Right cardiac atrium (tissue), 5 donors: Measurements from ENCODE around the gene RBM28. TPM values are rescaled to one million over a fixed set of nuclear protein-coding genes. Genes with fewer than 3 reads are reported as not detected.

Experiments
- ATAC-seq, 2 donors: fragments of 200-7000 bp; cut with Tn5 transposase; one replicate each; pipeline versions ENCODE4 v1.8.0 to v1.9.1; 2020; ENCODE audit warnings: moderate library complexity in 2 of 2, mild to moderate bottlenecking in 1 of 2
- DNase-seq, 3 donors: peaks; one replicate each; pipeline ENCODE4 v3.0.0-alpha.2; 2020
- H3K27ac ChIP-seq: one replicate; pipeline ENCODE4 v1.5.1; 2013; ENCODE audit warnings: mild to moderate bottlenecking, low read length, control low read depth, moderate library complexity
- H3K27me3 ChIP-seq: one replicate; pipeline ENCODE4 v1.6.1; 2013; ENCODE audit not compliant: control insufficient read depth, insufficient read depth
- H3K4me1 ChIP-seq: one replicate; pipeline ENCODE4 v1.6.1; 2013; ENCODE audit warnings: low read length; ENCODE audit not compliant: control insufficient read depth, insufficient read depth
- H3K4me3 ChIP-seq: one replicate; pipeline ENCODE4 v1.5.1; 2013; ENCODE audit warnings: low read length, control low read depth
- H3K9me3 ChIP-seq: one replicate; pipeline ENCODE4 v1.6.1; 2013; ENCODE audit warnings: low read length; ENCODE audit not compliant: control insufficient read depth
- WGBS: extraction: QIAGEN DNeasy Blood & Tissue Kit; methylation state at CpG from one replicate; pipeline ENCODE4 v1.1.7; 2013; 5-methylcytosine and 5-hydroxymethylcytosine counted together
- intact Hi-C, 4 donors: fragments of 100-400 bp; cut with DNase I; formaldehyde crosslinking; loops; one replicate each; pipeline versions ENCODE4 v1.11.0 to v1.14.0; 2022 to 2023
- polyA plus RNA-seq: library from polyadenylated mRNA; stranded (reverse); fragments of 200-250 nt; gene quantifications from one replicate; pipeline ENCODE4 v1.2.3, GENCODE V29; 2013
- total RNA-seq, 4 donors: library from RNA; stranded (reverse); fragmentation: NEBNext Ultra II Directional; extraction: Animal tissue kit (Norgen Biotek cat#: 25700); gene quantifications; one replicate each; pipeline ENCODE4 v1.2.1, GENCODE V29; 2021
- donor health status: healthy with polysubstance abuse.
- donor health status: DM: no; HTN: yes; CAD: no.
- donor health status: DM: no; HTN: no; CAD: no.
- donor health status: DM: no; HTN: yes; CAD: no; lungs with severe emphysema.
- donor health status: DM: yes; HTN: yes; CAD: no.

Gene RBM28
- total and polyA plus RNA-seq, 5 donors, result 21.6 to 34.8 (median 30.8) TPM

DNA sequence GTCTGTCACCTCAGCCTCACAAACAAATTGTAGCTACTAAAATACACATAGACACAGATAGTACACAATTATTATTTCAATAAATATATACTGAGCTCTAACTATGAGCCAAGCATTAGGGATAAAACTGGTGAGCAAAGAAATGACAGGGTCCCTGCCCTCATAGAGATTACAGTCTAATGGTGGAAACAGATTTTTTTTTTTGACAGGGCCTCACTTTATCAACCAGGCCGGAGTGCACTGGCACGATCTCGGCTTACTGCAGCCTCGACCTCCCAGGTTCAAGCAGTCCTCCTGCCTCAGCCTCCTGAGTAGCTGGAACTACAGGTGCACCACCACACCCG lies 695 bp upstream of the RBM28 start:
- Histone ChIP-seq H3K4me1 (peaks cover 4% of the 10 kb centered on the region), H3K27ac (no peak overlapping the region), H3K27me3 (no peaks in the 10 kb centered on the region), H3K4me3 (no peak overlapping the region), H3K9me3 (no peaks in the 10 kb centered on the region)
- 95% methylated on average over 5 of the region's 5 CpGs for WGBS
- DNase-seq (no peak), ATAC-seq (no peak)
- intact Hi-C loops, result no loop called here

DNA sequence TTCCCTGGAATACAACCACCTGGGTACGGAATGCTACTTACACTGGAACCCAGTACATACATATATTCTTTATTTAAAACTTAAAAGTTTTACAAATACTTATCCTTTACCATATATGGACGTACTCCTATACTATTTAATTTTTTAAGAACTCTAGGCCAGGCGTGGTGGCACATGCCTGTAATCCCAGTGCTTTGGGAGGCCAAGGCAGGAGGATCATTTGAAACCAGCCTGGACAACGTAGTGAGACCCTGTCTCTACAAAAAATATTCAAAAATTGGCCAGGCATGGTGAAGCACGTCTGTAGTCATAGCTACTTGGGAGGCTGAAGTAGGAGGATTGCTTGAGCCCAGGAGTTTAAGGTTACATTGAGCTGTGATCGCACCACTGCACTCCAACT lies 2.0 kb downstream of the RBM28 start:
- intact Hi-C loops, result no loop called here
- 91% methylated on average over 6 of the region's 6 CpGs for WGBS
- Histone ChIP-seq H3K4me3 (no peak overlapping the region), H3K27me3 (no peaks in the 10 kb centered on the region), H3K4me1 (peaks cover 4% of the 10 kb centered on the region), H3K27ac (no peak overlapping the region), H3K9me3 (no peaks in the 10 kb centered on the region)
- DNase-seq (no peak), ATAC-seq (no peak)

DNA sequence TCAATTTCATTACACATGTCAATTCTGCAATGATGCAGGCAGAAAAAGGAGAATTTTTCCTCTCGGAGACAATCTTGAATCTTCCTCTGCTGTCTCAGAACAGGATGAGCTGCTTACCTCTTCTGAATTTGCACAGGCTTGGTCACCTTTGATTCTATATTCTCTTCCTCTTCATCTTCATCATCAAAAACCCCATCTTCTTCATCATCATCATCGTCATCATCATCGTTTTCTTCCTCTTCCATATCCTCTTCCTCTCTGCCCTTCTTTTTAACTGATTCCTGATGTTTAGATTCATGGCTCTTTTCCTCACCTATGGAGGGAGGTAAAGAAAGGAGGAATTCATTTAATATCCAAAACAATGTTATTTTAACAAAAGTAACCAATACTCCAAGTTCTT lies 8.0 kb downstream of the RBM28 start:
- Histone ChIP-seq H3K9me3 (no peaks in the 10 kb centered on the region), H3K4me1 (no peaks in the 10 kb centered on the region), H3K27ac (no peak overlapping the region), H3K4me3 (no peak overlapping the region), H3K27me3 (no peaks in the 10 kb centered on the region)
- WGBS, result 89% methylated on average over 3 of the region's 3 CpGs
- DNase-seq (no peak), ATAC-seq (no peak)
- intact Hi-C loops, result no loop called here

DNA sequence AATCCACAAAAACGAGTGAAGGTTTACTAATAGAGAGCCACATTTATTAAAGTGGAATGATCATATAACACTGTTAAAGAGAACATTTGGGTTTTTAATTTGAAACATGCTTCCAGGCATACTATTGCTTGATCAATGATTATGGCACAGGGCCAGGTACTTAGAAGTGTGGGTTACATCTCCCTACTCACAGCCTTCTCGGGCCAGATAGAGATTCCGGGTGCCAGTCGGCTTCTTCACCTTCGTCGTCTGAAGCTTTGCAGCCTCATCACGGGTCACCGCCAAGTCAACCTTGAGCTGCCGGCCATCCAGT lies 19.4 kb downstream of the RBM28 start:
- peak overlapping the region; percentile 82 for H3K27ac ChIP-seq
- H3K9me3 ChIP-seq, result no peaks in the 10 kb centered on the region
- no peak for DNase-seq
- WGBS, result 89% methylated on average over 9 of the region's 9 CpGs
- H3K4me3 ChIP-seq, result no peak overlapping the region
- no peak for ATAC-seq
- H3K4me1 ChIP-seq, result peaks cover 4% of the 10 kb centered on the region
- intact Hi-C loops, result no loop called here
- no peaks in the 10 kb centered on the region for H3K27me3 ChIP-seq

DNA sequence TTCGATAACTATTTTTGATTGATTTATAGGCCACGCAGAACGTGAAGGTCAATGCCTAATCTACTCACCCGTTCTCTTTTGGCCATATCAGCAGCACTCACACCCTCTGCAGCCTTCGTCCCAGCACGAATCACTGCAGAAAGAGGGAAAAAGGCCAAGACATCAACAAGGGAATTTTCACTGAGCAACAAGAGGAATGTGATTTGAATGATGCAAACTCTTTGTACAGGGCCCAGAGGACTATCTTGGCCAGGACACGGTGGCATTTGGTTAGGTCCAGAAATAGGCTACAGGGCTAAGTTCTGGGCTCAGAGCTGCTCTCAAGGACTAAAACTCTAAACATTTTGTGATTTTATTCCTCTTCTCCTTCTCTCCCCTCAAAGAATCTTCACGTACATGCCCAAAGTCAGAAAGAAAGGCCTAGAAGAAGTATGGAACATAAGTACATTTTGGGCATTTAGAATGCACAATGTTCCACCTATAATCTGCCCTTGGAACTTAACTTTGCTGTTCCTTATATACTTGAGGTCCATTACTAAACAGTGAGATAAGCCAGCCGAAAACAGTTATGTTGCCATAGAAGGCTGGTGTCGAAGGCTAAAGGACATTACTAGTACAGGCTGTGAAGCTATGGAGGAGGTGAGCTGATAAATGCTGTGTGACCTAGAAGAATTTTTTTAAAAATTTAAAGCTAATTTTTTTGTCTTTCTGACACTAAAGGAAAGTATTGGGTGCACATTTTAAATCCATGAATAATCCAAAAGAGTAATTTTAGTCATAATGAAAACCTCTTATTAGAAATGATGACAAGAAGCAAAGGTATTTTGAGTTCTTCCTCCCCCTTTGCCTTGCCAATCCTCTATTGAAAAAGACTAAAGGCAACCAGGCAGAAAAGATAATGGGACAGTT lies 20.0 kb downstream of the RBM28 start:
- ATAC-seq (peak; percentile 85 to 88), DNase-seq (peak in 2 of 3 donors; percentile 31 to 65)
- intact Hi-C loops, result no loop called here
- Histone ChIP-seq H3K27me3 (no peaks in the 10 kb centered on the region), H3K4me1 (peaks cover 4% of the 10 kb centered on the region), H3K4me3 (no peak overlapping the region), H3K9me3 (no peaks in the 10 kb centered on the region), H3K27ac (peak overlapping the region; percentile 98)
- WGBS, result 54% methylated on average over 10 of the region's 10 CpGs

DNA sequence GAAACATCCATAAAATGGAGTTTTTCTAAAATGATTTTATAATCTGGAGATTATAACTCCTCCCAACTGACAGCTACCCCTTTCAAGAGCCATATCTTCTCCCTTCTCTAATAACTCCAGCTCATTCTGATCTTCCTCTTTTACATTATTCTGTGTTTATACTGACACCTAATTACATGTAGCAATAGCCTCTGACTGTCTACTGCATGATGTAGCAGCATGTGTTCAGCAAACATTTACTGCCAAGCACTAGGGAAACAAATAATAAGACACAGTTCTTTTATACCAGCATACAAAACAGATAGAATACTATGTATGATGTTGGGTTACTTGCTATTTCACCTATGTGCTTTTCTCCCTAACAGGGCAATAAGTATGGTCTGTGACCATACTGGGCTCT lies 20.7 kb downstream of the RBM28 start:
- Histone ChIP-seq H3K27me3 (no peaks in the 10 kb centered on the region), H3K27ac (peak overlapping the region; percentile 98), H3K4me3 (no peak overlapping the region), H3K9me3 (no peaks in the 10 kb centered on the region), H3K4me1 (peaks cover 4% of the 10 kb centered on the region)
- intact Hi-C loops, result no loop called here
- ATAC-seq (peak; percentile 8), DNase-seq (no peak)

DNA sequence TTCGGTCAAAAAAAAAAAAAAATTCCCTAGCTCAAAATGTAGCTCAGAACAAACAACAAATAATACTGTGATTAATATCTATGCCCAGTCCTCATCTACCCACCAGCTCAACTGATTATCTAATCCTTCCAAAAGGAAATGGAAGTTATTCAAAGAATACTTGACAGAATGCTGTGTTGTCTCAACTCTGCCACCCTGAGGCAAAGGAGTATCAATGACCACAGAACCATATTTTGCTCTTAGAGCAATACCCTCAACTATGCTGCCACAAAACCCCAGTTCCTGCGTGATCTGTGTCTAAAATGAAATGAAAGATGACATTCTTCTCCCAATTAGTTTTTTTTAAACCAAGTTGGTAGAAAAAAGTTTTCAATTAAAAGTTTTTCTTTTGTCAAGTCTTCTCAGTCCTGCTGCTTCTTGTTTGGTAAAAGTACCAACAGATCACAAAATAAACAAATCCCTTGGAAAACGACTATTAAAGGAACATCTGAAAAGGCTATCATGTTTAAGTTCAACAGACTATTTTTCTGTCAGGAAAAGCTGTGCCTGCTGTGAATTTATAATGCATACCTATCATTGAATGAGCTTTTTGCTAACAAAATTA lies 21.6 kb downstream of the RBM28 start:
- 68% methylated on average over 3 of the region's 3 CpGs for WGBS
- ATAC-seq, result peak; percentile 25 to 39
- Histone ChIP-seq H3K27me3 (no peaks in the 10 kb centered on the region), H3K27ac (no peak overlapping the region), H3K4me1 (peaks cover 4% of the 10 kb centered on the region), H3K4me3 (no peak overlapping the region), H3K9me3 (no peaks in the 10 kb centered on the region)
- DNase-seq, result no peak
- intact Hi-C loops, result no loop called here

DNA sequence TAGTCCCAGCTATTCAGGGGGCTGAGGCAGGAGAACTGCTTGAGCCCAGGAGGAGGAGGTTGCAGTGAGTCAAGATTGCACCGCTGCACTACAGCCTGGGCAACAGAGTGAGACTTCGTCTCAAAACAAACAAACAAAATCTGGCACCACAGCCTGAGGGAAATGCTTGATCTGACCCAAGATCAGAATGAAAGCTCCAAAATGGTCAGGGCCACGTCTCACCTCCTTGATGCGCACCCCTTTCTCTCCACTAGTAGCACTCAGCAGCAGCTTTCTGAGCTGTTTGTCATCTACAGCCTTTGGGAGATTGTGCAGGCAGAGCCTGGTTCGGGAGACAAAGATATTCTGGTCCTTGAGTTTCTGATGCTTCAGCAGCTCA lies 22.7 kb downstream of the RBM28 start:
- peaks cover 4% of the 10 kb centered on the region for H3K4me1 ChIP-seq
- no peaks in the 10 kb centered on the region for H3K9me3 ChIP-seq
- ATAC-seq (no peak), DNase-seq (no peak)
- WGBS, result 86% methylated on average over 5 of the region's 5 CpGs
- intact Hi-C loops, result no loop called here
- no peaks in the 10 kb centered on the region for H3K27me3 ChIP-seq
- no peak overlapping the region for H3K27ac ChIP-seq
- H3K4me3 ChIP-seq, result no peak overlapping the region

DNA sequence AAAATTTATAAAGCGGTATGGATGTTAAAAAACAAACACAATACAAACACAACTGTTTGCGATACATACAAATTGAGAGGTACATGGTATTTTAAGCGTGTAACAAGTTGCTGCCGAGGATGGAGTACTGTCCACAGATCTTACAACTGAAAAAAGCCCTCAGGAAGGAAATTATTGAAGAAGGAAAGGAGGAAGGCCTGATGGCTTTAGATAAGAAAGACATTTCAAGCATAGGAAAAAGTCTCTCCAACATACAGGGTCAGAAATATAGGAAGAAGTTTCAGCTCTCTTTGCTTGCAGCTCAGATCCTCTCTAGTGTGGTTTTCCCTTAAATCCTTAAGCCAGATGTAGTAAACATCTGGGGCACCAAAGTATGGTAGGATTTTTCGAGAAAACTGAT lies 25.0 kb downstream of the RBM28 start:
- DNase-seq (no peak), ATAC-seq (no peak)
- Histone ChIP-seq H3K9me3 (no peaks in the 10 kb centered on the region), H3K4me3 (no peak overlapping the region), H3K27me3 (no peaks in the 10 kb centered on the region), H3K27ac (no peak overlapping the region), H3K4me1 (no peaks in the 10 kb centered on the region)
- intact Hi-C loops, result no loop called here
- WGBS, result 76% methylated on average over 5 of the region's 5 CpGs

DNA sequence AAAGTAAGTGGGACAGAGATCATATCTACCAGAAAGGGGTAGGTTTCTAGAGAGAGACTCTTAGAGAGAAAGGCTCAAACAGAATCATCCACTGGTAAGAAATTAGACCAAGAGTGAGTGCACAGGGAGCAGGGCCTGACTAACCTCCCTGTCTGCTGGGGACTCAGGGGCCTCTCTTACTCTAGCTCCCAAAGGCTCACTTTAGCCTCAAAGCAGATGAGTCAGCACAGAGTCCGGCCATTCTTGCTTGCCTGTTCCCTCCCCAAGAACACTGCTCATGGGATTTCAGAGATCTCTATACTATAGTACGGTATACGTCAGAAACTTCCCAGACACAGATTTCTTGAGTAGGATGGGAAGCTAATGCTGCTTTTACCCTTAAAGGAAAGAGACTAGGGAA lies 32.7 kb downstream of the RBM28 start:
- DNase-seq (no peak), ATAC-seq (no peak)
- Histone ChIP-seq H3K27me3 (no peaks in the 10 kb centered on the region), H3K4me1 (no peaks in the 10 kb centered on the region), H3K4me3 (no peak overlapping the region), H3K9me3 (no peaks in the 10 kb centered on the region), H3K27ac (no peak overlapping the region)
- intact Hi-C loops, result no loop called here
- WGBS, result 94% methylated on average over 3 of the region's 3 CpGs

DNA sequence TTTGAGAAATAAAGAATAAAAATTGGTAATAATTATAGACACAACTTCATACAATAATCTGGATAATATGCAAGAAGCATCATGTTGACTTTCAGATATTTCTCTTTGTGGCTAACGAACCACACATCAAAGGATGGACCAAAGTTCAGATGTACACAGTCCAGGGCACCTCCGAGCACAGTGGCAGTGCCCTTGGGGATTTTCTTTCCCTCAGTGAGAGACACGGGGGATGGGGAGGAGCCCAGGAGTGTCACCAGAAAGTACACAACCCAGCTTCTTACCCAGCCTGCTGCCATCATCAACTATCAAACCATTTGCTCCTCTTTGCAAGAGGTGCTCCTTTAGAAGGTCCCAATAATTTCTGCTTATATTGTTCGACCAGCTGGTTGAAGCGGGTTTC lies 33.2 kb downstream of the RBM28 start:
- no peak overlapping the region for H3K27ac ChIP-seq
- H3K4me1 ChIP-seq, result no peaks in the 10 kb centered on the region
- ATAC-seq (no peak), DNase-seq (no peak)
- WGBS, result 88% methylated on average over 5 of the region's 5 CpGs
- no peak overlapping the region for H3K4me3 ChIP-seq
- intact Hi-C loops, result no loop called here
- no peaks in the 10 kb centered on the region for H3K9me3 ChIP-seq
- no peaks in the 10 kb centered on the region for H3K27me3 ChIP-seq

DNA sequence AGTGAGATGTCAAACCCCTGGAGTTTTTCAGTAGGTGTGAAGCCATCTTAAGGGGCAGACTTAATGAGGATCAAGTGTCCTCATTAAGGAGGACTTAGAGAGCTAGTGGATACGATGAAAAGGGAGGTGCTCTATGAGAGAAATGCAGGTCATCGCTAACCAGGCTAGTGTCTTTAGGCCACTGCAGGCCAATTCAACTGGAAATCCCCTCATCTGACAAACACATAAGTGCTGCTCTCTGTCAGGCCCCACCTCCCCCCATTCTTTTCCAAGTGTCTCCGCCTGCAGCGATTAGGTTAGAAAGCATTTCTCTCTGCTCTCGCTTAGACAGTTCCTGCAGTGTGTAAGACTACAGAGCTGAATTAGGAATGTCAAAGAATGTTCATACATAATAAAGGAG lies 33.7 kb downstream of the RBM28 start:
- no peak for DNase-seq
- no peak for ATAC-seq
- Histone ChIP-seq H3K4me3 (no peak overlapping the region), H3K27me3 (no peaks in the 10 kb centered on the region), H3K27ac (no peak overlapping the region), H3K9me3 (no peaks in the 10 kb centered on the region), H3K4me1 (no peaks in the 10 kb centered on the region)
- WGBS, result 91% methylated on average over 5 of the region's 5 CpGs
- intact Hi-C loops, result no loop called here
